ENCODE results near the gene KIAA1671. TPM values are rescaled to one million over a fixed set of nuclear protein-coding genes. Genes with fewer than 3 reads are reported as not detected.

Gene KIAA1671
- total and polyA plus RNA-seq, 10 donors = 0.72 to 11.9 (median 8.2) TPM

DNA sequence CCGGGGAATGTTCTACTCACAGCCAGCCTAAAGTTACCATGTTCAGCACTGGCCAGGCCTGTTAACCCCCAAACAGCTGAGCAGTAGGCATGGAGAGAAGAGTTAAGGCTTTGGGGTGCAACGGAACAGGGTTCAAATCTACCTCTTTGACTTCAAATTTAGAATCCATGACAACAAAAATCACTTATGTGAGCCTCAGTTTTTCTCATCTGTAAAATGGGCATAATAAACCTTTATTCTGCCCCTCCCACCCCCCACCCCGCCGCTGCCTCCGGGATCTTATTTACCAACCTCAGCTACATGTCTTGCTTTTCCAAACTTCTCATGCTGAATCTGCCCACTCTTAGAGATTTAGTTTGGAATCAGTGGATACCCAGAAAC is 134.4 kb downstream of the KIAA1671 start:
- intact Hi-C loops (cut with DNase I; ENCODE audit: low total_unique reads) = no loop called here
- Histone ChIP-seq H3K27ac (no peak overlapping the region), H3K27me3 (replicated peaks in 1 of 7) (no peaks in the 10 kb centered on the region), H3K36me3 (no peaks in the 10 kb centered on the region), H3K9me3 (no peaks in the 10 kb centered on the region), H3K4me3 (no peak overlapping the region), H3K4me1 (peaks cover 0 to 28% (median 11%) of the 10 kb centered on the region in 6 donors)
- DNase-seq = no peak
- WGBS, 5 donors = 62 to 74% (median 66%) methylated on average over 5 of the region's 5 CpGs
- no peak for TF ChIP-seq POLR2A (IDR thresholded peaks at IDR 0.05)
- TF ChIP-seq, protein P1, sequence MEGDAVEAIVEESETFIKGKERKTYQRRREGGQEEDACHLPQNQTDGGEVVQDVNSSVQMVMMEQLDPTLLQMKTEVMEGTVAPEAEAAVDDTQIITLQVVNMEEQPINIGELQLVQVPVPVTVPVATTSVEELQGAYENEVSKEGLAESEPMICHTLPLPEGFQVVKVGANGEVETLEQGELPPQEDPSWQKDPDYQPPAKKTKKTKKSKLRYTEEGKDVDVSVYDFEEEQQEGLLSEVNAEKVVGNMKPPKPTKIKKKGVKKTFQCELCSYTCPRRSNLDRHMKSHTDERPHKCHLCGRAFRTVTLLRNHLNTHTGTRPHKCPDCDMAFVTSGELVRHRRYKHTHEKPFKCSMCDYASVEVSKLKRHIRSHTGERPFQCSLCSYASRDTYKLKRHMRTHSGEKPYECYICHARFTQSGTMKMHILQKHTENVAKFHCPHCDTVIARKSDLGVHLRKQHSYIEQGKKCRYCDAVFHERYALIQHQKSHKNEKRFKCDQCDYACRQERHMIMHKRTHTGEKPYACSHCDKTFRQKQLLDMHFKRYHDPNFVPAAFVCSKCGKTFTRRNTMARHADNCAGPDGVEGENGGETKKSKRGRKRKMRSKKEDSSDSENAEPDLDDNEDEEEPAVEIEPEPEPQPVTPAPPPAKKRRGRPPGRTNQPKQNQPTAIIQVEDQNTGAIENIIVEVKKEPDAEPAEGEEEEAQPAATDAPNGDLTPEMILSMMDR (IDR thresholded peaks at IDR 0.05 in 8 of 11, conservative IDR thresholded peaks at IDR 0.05 in 3 of 11) = no peak
- TF ChIP-seq POLR2AphosphoS5 (IDR thresholded peaks at IDR 0.05) = no peak

DNA sequence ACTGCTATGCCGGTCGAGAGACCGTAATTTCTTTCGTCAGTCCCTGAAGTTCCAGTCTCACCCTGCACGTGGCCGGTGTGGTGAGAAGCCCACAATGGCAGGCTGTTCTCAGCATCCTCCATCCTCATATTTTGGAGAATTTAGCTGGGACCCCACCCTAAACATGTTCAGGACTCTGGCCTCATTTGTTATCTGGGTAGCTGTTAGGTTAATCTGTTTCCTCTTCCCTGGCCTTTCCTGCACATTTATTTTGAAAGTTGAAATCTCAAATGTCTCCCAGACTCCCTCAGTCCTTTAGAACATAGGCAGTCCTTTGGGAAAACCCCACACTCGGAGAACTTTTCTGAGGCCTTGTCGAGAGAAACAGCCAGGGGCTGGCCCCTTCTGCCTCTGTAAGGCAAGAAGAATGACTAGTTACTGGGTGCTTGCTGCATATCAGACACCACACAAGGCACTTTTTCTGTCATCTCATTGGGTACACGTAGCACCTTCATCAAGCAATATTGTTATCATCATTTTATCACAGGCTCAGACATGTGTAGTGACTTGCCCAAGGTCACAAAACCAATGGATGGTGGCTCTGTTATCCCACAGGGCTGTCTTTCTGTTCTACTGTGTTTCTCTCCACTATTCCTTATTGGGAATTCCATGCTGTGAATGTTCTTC is 137.8 kb downstream of the KIAA1671 start:
- TF ChIP-seq POLR2AphosphoS5 (IDR thresholded peaks at IDR 0.05) = no peak
- TF ChIP-seq, protein P1 (IDR thresholded peaks at IDR 0.05 in 8 of 11, conservative IDR thresholded peaks at IDR 0.05 in 3 of 11) = no peak
- TF ChIP-seq POLR2A (IDR thresholded peaks at IDR 0.05) = no peak
- no peak overlapping the region for H3K27ac ChIP-seq
- no peaks in the 10 kb centered on the region for H3K9me3 ChIP-seq
- 71 to 88% (median 73%) methylated on average over 9 of the region's 9 CpGs for WGBS, 5 donors
- no peak overlapping the region for H3K4me3 ChIP-seq
- no peak for DNase-seq
- H3K27me3 ChIP-seq (replicated peaks in 1 of 7) = peaks cover 0 to 3% (median 0%) of the 10 kb centered on the region in 7 donors
- intact Hi-C loops (cut with DNase I; ENCODE audit: low total_unique reads) = no loop called here
- no peaks in the 10 kb centered on the region for H3K36me3 ChIP-seq
- H3K4me1 ChIP-seq = peaks cover 0 to 16% (median 11%) of the 10 kb centered on the region in 6 donors

DNA sequence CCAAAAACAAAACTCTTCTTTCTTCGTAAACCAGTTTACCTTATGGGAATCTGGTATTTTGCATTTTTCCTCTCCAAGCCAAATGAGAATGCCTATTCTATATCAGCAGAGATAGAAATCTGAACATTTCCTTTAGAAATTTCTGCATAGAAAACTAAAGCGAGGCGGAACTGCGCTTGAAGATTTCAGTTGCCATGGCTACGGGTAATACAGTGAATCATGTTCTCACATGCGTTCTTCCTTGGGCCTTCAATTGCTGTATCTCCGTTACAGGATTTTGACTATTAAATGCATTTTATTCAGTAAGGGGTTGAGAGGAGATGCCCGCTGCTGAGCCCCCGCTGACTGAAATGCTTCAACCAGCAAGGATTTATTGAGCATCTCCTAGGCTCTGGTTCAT is 138.9 kb downstream of the KIAA1671 start:
- peaks cover 0 to 5% (median 5%) of the 10 kb centered on the region in 6 donors for H3K4me1 ChIP-seq
- intact Hi-C loops (cut with DNase I; ENCODE audit: low total_unique reads) = no loop called here

DNA sequence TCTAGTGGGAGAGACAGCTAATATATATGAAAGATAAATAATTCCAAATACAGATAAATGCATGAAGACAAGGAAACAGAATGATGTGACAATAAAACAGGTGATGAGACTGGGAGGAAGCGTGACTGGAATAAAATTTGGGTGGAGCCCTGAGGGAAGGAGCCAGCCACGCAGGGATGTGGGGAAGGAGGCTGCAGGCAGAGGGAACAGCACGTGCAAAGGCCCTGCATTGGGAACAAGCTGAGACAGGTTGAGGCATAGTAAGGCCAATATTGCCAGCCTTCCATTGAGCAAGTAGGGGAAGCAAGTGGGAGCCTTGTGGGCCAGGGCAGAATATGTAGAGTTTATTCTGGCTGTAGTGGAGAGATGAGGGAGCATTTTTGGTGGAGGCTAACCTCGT is 139.6 kb downstream of the KIAA1671 start:
- WGBS, 5 donors = 81 to 89% (median 86%) methylated on average over 4 of the region's 4 CpGs

More for the DNA sequence above, 138.9 kb downstream of the KIAA1671 start:
- peaks cover 0 to 3% (median 0%) of the 10 kb centered on the region in 7 donors for H3K27me3 ChIP-seq (replicated peaks in 1 of 7)
- no peak overlapping the region for H3K27ac ChIP-seq
- TF ChIP-seq POLR2A (IDR thresholded peaks at IDR 0.05) (no peak), POLR2AphosphoS5 (IDR thresholded peaks at IDR 0.05) (no peak)
- TF ChIP-seq, protein P1 (IDR thresholded peaks at IDR 0.05 in 8 of 11, conservative IDR thresholded peaks at IDR 0.05 in 3 of 11) = no peak
- H3K36me3 ChIP-seq = no peaks in the 10 kb centered on the region
- H3K4me3 ChIP-seq = no peak overlapping the region
- 92 to 97% (median 93%) methylated on average over 9 of the region's 9 CpGs for WGBS, 5 donors
- H3K9me3 ChIP-seq = no peaks in the 10 kb centered on the region
- DNase-seq = no peak

More for the DNA sequence above, 139.6 kb downstream of the KIAA1671 start:
- no peaks in the 10 kb centered on the region for H3K4me1 ChIP-seq
- H3K4me3 ChIP-seq = no peak overlapping the region
- DNase-seq = no peak
- intact Hi-C loops (cut with DNase I; ENCODE audit: low total_unique reads) = no loop called here
- no peaks in the 10 kb centered on the region for H3K36me3 ChIP-seq
- H3K27me3 ChIP-seq (replicated peaks in 1 of 7) = peaks cover 0 to 3% (median 0%) of the 10 kb centered on the region in 7 donors
- TF ChIP-seq, protein P1 (IDR thresholded peaks at IDR 0.05 in 8 of 11, conservative IDR thresholded peaks at IDR 0.05 in 3 of 11) = no peak
- TF ChIP-seq POLR2A (IDR thresholded peaks at IDR 0.05) = no peak
- TF ChIP-seq POLR2AphosphoS5 (IDR thresholded peaks at IDR 0.05) = no peak
- H3K27ac ChIP-seq = no peak overlapping the region
- no peaks in the 10 kb centered on the region for H3K9me3 ChIP-seq

Data from spleen (tissue), 11 donors.